Right lobe of liver (tissue), 4 donors: ENCODE measurements around the gene PHKB.

ENCODE experiments used
- CTCF ChIP-seq, 4 donors: fragments of 200-600 bp in 3 of 4; fragments of 450-650 bp in 1 of 4; IDR thresholded peaks; one replicate each; pipeline versions ENCODE4 v1.5.1 to v1.8.0; 2016 to 2022; ENCODE audit warnings: antibody characterized with exemption in 4 of 4, mild to moderate bottlenecking in 2 of 4
- POLR2A ChIP-seq: fragments of 450-650 bp; IDR thresholded peaks from one replicate; pipeline ENCODE4 v1.6.1; 2017; ENCODE audit warnings: antibody characterized with exemption, mild to moderate bottlenecking
- donor health status: DM: no; HTN: no; CAD: no.
- donor health status: DM: no; HTN: no; CAD: no.
- donor health status: DM: no; HTN: yes; CAD: no.

GRCh38 chr16:47695756-47696155 is 234.6 kb downstream of the PHKB start:
- TF ChIP-seq POLR2A (no peak), CTCF (IDR thresholded peaks at IDR 0.05) (no peak)
